ENCODE data around the gene TMEM183A.

Gene TMEM183A

DNA sequence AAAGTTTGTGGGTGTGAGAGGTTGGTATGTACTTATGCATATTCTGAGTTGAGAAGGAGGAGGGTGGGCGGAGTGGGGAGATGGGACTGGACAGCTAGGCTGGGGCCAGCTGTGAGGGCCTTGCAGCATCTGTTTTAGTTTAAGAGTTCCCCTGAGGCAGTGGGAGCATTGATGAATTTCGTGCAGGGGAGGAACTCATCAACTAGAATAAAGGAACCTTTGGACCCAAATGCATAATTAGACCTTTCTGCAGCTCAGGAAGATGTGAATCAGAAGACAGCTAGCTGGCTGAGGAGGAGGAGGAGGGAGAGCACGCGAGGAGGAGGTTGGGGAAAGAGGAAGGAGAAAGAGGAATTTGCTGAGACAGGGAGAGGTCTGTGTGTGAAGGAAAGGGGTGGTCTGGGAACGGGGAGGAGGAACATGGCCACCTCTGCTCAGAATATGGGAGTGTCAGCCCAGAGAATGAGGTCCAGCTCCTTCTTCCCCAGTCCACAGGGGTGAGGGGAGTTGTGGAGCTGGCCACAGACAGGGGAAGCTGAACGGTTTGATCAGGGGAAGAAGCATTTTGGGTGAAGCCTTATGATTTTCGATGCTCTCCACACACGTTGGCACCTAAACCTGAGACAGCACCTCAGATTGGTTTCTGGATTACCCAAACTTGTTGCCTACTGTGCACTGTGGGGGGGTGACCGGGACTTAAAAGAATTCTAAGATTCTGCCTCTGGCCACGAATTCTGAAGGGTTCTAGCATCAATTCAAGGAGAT is 50.9 kb downstream of the TMEM183A start:
- Histone ChIP-seq H3K79me2 (ENCODE audit: insufficient read depth, low read length) (no peaks in the 10 kb centered on the region), H2AFZ (ENCODE audit: low read depth, low read length) (no peak overlapping the region), H3K9ac (ENCODE audit: low read depth, low read length) (no peak overlapping the region), H3K4me1 (ENCODE audit: insufficient read depth, low read length) (no peaks in the 10 kb centered on the region), H3K4me3 (ENCODE audit: low read depth in 1 of 2, low read length in 2 of 2) (no peak overlapping the region), H3K36me3 (ENCODE audit: insufficient read depth, low read length) (no peaks in the 10 kb centered on the region), H4K20me1 (ENCODE audit: insufficient read depth, low read length) (no peaks in the 10 kb centered on the region; the same call in 1 of the 2 replicates), H3K9me3 (ENCODE audit: insufficient read depth, low read length, severe bottlenecking) (no peaks in the 10 kb centered on the region), H3K27me3 (ENCODE audit: insufficient read depth, low read length, poor library complexity) (peaks cover 23% of the 10 kb centered on the region), H3K27ac (ENCODE audit: low read length) (no peak overlapping the region), H3K4me2 (ENCODE audit: insufficient read depth, low read length) (no peak overlapping the region)
- DNase-seq, result no peak
- TF ChIP-seq, protein P1, sequence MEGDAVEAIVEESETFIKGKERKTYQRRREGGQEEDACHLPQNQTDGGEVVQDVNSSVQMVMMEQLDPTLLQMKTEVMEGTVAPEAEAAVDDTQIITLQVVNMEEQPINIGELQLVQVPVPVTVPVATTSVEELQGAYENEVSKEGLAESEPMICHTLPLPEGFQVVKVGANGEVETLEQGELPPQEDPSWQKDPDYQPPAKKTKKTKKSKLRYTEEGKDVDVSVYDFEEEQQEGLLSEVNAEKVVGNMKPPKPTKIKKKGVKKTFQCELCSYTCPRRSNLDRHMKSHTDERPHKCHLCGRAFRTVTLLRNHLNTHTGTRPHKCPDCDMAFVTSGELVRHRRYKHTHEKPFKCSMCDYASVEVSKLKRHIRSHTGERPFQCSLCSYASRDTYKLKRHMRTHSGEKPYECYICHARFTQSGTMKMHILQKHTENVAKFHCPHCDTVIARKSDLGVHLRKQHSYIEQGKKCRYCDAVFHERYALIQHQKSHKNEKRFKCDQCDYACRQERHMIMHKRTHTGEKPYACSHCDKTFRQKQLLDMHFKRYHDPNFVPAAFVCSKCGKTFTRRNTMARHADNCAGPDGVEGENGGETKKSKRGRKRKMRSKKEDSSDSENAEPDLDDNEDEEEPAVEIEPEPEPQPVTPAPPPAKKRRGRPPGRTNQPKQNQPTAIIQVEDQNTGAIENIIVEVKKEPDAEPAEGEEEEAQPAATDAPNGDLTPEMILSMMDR (IDR thresholded peaks at IDR 0.05; ENCODE audit: borderline replicate concordance, extremely low read depth, low read length, poor library complexity, severe bottlenecking), result no peak
- no peak for TF ChIP-seq EZH2 (IDR thresholded peaks at IDR 0.05; ENCODE audit: borderline replicate concordance, low read depth, low read length, severe bottlenecking)
- no peak for ATAC-seq (ENCODE audit: insufficient read depth, low read depth)

DNA sequence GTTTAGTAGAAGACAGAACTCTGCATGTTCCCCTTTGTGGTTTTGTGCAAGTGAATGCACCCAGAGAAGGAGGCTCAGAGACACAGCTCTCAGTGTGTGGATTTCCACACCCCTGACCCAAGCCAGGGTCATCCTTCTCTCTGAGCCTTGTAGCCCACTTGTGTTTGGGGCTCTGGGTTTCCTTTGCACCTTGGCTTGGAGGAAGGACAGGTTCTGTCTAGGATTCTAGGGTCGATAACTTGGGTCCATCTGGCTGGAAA is 51.4 kb downstream of the TMEM183A start:
- no peak overlapping the region for H3K9ac ChIP-seq (ENCODE audit: low read depth, low read length)
- no peak overlapping the region for H2AFZ ChIP-seq (ENCODE audit: low read depth, low read length)
- H3K79me2 ChIP-seq (ENCODE audit: insufficient read depth, low read length), result no peaks in the 10 kb centered on the region
- no peak overlapping the region for H3K4me3 ChIP-seq (ENCODE audit: low read depth in 1 of 2, low read length in 2 of 2)
- TF ChIP-seq EZH2 (IDR thresholded peaks at IDR 0.05; ENCODE audit: borderline replicate concordance, low read depth, low read length, severe bottlenecking), result no peak
- TF ChIP-seq, protein P1 (IDR thresholded peaks at IDR 0.05; ENCODE audit: borderline replicate concordance, extremely low read depth, low read length, poor library complexity, severe bottlenecking), result no peak
- H4K20me1 ChIP-seq (ENCODE audit: insufficient read depth, low read length), result no peaks in the 10 kb centered on the region; the same call in 1 of the 2 replicates
- ATAC-seq (ENCODE audit: insufficient read depth, low read depth) (no peak), DNase-seq (no peak)
- no peak overlapping the region for H3K4me2 ChIP-seq (ENCODE audit: insufficient read depth, low read length)
- no peaks in the 10 kb centered on the region for H3K36me3 ChIP-seq (ENCODE audit: insufficient read depth, low read length)
- no peaks in the 10 kb centered on the region for H3K4me1 ChIP-seq (ENCODE audit: insufficient read depth, low read length)
- H3K27me3 ChIP-seq (ENCODE audit: insufficient read depth, low read length, poor library complexity), result peaks cover 19% of the 10 kb centered on the region
- no peak overlapping the region for H3K27ac ChIP-seq (ENCODE audit: low read length)
- no peaks in the 10 kb centered on the region for H3K9me3 ChIP-seq (ENCODE audit: insufficient read depth, low read length, severe bottlenecking)

DNA sequence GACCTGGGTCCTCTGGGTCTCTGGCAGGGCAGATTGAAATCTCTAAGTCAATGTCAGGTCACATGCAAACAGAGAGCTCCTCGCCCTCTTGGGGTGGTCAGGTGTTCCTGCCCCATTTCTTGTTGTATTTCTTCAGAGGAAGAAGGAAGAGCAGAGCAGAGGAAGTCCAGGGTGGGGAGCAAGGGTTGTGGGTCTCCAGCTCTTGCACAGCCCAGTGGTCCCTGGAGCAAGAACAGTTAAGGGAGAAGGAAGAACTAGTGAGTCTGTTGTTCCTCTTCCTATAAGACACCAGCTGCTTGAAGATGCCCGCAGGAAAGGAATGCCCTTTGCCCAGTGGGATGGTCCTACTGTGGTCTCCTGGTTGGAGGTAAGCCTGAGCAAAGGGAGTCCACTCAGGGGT is 52.3 kb downstream of the TMEM183A start:
- no peak overlapping the region for H3K9ac ChIP-seq (ENCODE audit: low read depth, low read length)
- peaks cover 11% of the 10 kb centered on the region for H3K27me3 ChIP-seq (ENCODE audit: insufficient read depth, low read length, poor library complexity)
- H3K4me1 ChIP-seq (ENCODE audit: insufficient read depth, low read length), result no peaks in the 10 kb centered on the region
- no peak overlapping the region for H2AFZ ChIP-seq (ENCODE audit: low read depth, low read length)
- H3K27ac ChIP-seq (ENCODE audit: low read length), result no peak overlapping the region
- no peak overlapping the region for H3K4me3 ChIP-seq (ENCODE audit: low read depth in 1 of 2, low read length in 2 of 2)
- no peaks in the 10 kb centered on the region for H4K20me1 ChIP-seq (ENCODE audit: insufficient read depth, low read length)
- TF ChIP-seq, protein P1 (IDR thresholded peaks at IDR 0.05; ENCODE audit: borderline replicate concordance, extremely low read depth, low read length, poor library complexity, severe bottlenecking), result no peak
- TF ChIP-seq EZH2 (IDR thresholded peaks at IDR 0.05; ENCODE audit: borderline replicate concordance, low read depth, low read length, severe bottlenecking), result no peak
- DNase-seq, result no peak
- no peaks in the 10 kb centered on the region for H3K36me3 ChIP-seq (ENCODE audit: insufficient read depth, low read length)
- no peaks in the 10 kb centered on the region for H3K79me2 ChIP-seq (ENCODE audit: insufficient read depth, low read length)
- ATAC-seq (ENCODE audit: insufficient read depth, low read depth), result no peak
- H3K4me2 ChIP-seq (ENCODE audit: insufficient read depth, low read length), result no peak overlapping the region
- H3K9me3 ChIP-seq (ENCODE audit: insufficient read depth, low read length, severe bottlenecking), result no peaks in the 10 kb centered on the region
